Left lung (tissue), 10 donors: Measurements from ENCODE around the gene RHEX. TPM values are rescaled to one million over a fixed set of nuclear protein-coding genes. Genes with fewer than 3 reads are reported as not detected.
"Not testable (repeated sequence)": the region's sequence is repeated elsewhere in the genome, so short reads cannot be mapped to it uniquely, and the experiment has no call there.

ENCODE experiments used
- ATAC-seq: fragments of 200-7000 bp; cut with Tn5 transposase; one replicate; pipeline ENCODE4 v1.9.1; 2020; ENCODE audit warnings: moderate library complexity
- DNase-seq, 4 donors: peaks; one replicate each; pipeline ENCODE4 v3.0.0-alpha.2; 2013 to 2020
- H3K27ac ChIP-seq, 2 donors: fragments of 200-600 bp; sonication (generic) in 1 of 2; one replicate each; pipeline versions ENCODE4 v1.5.0 to v1.8.0; 2020 to 2021
- H3K27me3 ChIP-seq, 2 donors: fragments of 200-600 bp; sonication (generic) in 1 of 2; one replicate each; pipeline versions ENCODE4 v1.5.0 to v1.8.0; 2020 to 2021
- H3K36me3 ChIP-seq, 2 donors: fragments of 200-600 bp; sonication (generic) in 1 of 2; one replicate each; pipeline versions ENCODE4 v1.5.0 to v1.8.0; 2020 to 2021
- H3K4me1 ChIP-seq, 2 donors: fragments of 200-600 bp; one replicate each; pipeline ENCODE4 v1.8.0; 2021
- H3K4me3 ChIP-seq, 2 donors: fragments of 200-600 bp; sonication (generic) in 1 of 2; one replicate each; pipeline versions ENCODE4 v1.5.0 to v1.8.0; 2020 to 2021; ENCODE audit warnings: mild to moderate bottlenecking in 1 of 2
- H3K9me3 ChIP-seq, 2 donors: fragments of 200-600 bp; sonication (generic) in 1 of 2; one replicate each; pipeline versions ENCODE4 v1.5.0 to v1.8.0; 2020 to 2021
- intact Hi-C, 2 donors: fragments of 100-400 bp; cut with DNase I; formaldehyde crosslinking; loops; one replicate each; pipeline versions ENCODE4 v1.11.2 to v1.14.2; 2022
- polyA plus RNA-seq, 6 donors: library from polyadenylated mRNA; unstranded; fragments of 120-200 nt; gene quantifications; one replicate each; pipeline ENCODE4 v1.2.1, GENCODE V29; 2013; ENCODE audit not compliant: insufficient read length in 6 of 6
- total RNA-seq, 2 donors: library from RNA; stranded (reverse); fragmentation: NEBNext Ultra II Directional; extraction: Animal tissue kit (Norgen Biotek cat#: 25700); gene quantifications; one replicate each; pipeline ENCODE4 v1.2.1, GENCODE V29; 2021
- TF ChIP-seq, protein P1 (sequence below), 2 donors: fragments of 200-600 bp; sonication (generic) in 1 of 2; IDR thresholded peaks; one replicate each; pipeline versions ENCODE4 v1.5.0 to v1.8.0; 2021; ENCODE audit warnings: antibody characterized with exemption in 2 of 2
- donor health status: DM: no; HTN: yes; CAD: no.
- donor health status: DM: no; HTN: no; CAD: no.

Gene RHEX
- total and polyA plus RNA-seq, 8 donors, result 0.18 to 2.4 (median 0.32) TPM; not detected in 1

DNA sequence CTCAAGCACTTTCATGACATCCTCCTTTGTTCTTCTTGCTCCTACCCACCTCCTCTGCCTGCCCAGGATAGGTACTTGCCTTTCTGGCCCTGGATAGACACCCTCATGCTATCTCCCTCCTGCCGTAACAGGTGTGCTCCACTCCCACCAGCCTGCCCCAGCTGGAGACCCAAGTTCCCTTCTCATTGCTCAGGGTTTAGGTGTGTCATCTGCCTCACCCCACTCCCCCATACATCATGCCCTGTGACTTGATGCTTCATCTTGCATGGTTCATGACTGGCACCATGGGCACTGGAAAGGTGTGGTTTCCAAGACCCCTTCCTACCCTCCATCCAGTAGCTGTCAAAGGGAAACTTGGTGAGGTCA, 5.9 kb downstream of the RHEX start:
- H3K4me1 ChIP-seq, result no peaks in the 10 kb centered on the region
- no peak for ATAC-seq
- no peaks in the 10 kb centered on the region for H3K27me3 ChIP-seq
- no peaks in the 10 kb centered on the region for H3K9me3 ChIP-seq
- TF ChIP-seq, protein P1, sequence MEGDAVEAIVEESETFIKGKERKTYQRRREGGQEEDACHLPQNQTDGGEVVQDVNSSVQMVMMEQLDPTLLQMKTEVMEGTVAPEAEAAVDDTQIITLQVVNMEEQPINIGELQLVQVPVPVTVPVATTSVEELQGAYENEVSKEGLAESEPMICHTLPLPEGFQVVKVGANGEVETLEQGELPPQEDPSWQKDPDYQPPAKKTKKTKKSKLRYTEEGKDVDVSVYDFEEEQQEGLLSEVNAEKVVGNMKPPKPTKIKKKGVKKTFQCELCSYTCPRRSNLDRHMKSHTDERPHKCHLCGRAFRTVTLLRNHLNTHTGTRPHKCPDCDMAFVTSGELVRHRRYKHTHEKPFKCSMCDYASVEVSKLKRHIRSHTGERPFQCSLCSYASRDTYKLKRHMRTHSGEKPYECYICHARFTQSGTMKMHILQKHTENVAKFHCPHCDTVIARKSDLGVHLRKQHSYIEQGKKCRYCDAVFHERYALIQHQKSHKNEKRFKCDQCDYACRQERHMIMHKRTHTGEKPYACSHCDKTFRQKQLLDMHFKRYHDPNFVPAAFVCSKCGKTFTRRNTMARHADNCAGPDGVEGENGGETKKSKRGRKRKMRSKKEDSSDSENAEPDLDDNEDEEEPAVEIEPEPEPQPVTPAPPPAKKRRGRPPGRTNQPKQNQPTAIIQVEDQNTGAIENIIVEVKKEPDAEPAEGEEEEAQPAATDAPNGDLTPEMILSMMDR (IDR thresholded peaks at IDR 0.05), result no peak
- no peak for DNase-seq
- H3K36me3 ChIP-seq, result no peaks in the 10 kb centered on the region
- H3K4me3 ChIP-seq, result no peak overlapping the region
- intact Hi-C loops, result no loop called here
- H3K27ac ChIP-seq, result no peak overlapping the region

DNA sequence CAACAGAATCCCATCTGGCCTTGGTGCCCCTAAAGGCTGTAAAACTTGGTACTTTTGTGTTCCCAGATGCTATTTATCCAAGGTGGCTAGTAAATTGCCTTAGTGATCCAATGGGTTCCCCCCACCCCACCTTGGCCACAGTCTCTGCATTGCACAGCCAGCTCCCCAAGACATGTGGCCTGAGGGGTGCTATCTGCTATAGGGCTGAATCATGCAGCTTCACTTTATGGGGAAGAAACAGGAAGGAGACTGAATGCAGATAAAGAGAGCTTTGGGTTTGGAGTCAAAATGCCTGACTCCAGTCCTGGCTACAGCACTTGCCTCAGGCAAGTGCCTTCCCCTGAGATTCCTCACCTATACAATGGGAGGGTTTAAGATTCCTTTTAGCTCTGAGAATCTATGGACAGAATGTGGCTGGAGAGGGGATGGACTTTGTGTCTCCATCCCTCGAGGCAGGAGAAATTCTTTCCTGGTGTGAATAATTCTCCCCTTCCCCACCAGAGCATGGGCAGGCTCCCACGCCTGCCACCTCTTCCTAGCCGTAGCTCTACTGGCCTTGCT, 6.5 kb downstream of the RHEX start:
- no peak overlapping the region for H3K27ac ChIP-seq
- H3K4me1 ChIP-seq, result no peaks in the 10 kb centered on the region
- H3K27me3 ChIP-seq, result no peaks in the 10 kb centered on the region
- ATAC-seq (no peak), DNase-seq (no peak)
- no peaks in the 10 kb centered on the region for H3K36me3 ChIP-seq
- H3K4me3 ChIP-seq, result no peak overlapping the region
- TF ChIP-seq, protein P1 (IDR thresholded peaks at IDR 0.05), result no peak
- intact Hi-C loops, result no loop called here
- no peaks in the 10 kb centered on the region for H3K9me3 ChIP-seq

DNA sequence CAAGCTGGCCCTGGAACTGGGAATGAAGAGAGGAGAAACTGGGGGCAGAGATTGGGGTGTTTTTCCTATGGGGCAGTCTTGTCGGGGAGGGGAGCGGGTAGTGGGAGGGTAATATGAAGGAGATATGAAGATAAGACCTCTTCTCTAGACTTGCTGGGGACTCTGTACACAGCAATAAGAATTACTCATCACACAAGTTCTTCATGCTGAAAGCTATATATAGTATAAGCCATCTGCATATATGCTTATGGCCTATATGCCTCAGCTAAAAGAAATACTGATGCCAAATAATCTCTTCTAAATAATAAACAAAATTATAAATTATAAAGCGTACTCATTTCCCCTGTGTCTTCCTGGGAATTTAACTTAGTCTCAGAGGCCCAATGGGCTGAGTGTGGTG, 7.9 kb downstream of the RHEX start:
- Histone ChIP-seq H3K4me3 (no peak overlapping the region), H3K9me3 (no peaks in the 10 kb centered on the region), H3K36me3 (no peaks in the 10 kb centered on the region), H3K27me3 (no peaks in the 10 kb centered on the region), H3K27ac (no peak overlapping the region), H3K4me1 (no peaks in the 10 kb centered on the region)
- intact Hi-C loops, result no loop called here
- ATAC-seq, result no peak
- no peak for DNase-seq
- TF ChIP-seq, protein P1 (IDR thresholded peaks at IDR 0.05), result no peak

DNA sequence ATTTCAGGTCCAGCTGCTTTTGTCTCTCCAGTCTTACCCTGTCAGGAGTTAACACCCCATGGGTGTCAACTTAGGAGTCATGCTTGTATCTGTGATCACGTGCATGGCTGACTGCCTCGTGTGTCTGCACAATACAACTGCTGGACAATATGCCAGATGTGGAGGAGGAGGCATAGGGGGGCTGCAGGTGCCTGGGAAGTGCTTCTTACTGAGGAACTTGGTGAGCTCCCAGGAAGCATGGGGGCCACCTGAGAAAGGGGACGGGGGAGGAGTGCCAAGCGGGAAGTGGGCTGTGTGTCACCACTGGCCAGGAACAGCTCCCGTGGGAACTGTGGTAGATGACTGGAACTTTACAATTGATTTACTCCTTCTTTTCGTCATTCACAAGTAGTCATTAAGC, 9.5 kb downstream of the RHEX start:
- Histone ChIP-seq H3K27ac (no peak overlapping the region), H3K36me3 (no peaks in the 10 kb centered on the region), H3K9me3 (no peaks in the 10 kb centered on the region), H3K4me1 (peaks cover 0 to 10% of the 10 kb centered on the region in 2 donors), H3K27me3 (no peaks in the 10 kb centered on the region), H3K4me3 (no peak overlapping the region)
- DNase-seq, result no peak
- no peak for ATAC-seq
- intact Hi-C loops, result no loop called here
- TF ChIP-seq, protein P1 (IDR thresholded peaks at IDR 0.05), result no peak

DNA sequence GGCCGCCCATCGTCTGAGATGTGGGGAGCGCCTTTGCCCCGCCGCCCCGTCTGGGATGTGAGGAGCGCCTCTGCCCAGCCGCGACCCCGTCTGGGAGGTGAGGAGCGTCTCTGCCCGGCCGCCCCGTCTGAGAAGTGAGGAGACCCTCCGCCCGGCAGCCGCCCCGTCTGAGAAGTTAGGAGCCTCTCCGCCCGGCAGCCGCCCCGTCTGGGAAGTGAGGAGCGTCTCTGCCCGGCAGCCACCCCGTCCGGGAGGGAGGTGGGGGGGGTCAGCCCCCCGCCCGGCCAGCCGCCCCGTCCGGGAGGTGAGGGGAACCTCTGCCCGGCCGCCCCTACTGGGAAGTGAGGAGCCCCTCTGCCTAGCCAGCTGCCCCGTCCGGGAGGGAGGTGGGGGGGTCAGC, 11.0 kb downstream of the RHEX start:
- intact Hi-C loops, H3K36me3 ChIP-seq, H3K27ac ChIP-seq, H3K9me3 ChIP-seq, H3K27me3 ChIP-seq, ATAC-seq, H3K4me3 ChIP-seq, DNase-seq: not testable (repeated sequence)
- peaks cover 0 to 15% of the 10 kb centered on the region in 2 donors for H3K4me1 ChIP-seq

DNA sequence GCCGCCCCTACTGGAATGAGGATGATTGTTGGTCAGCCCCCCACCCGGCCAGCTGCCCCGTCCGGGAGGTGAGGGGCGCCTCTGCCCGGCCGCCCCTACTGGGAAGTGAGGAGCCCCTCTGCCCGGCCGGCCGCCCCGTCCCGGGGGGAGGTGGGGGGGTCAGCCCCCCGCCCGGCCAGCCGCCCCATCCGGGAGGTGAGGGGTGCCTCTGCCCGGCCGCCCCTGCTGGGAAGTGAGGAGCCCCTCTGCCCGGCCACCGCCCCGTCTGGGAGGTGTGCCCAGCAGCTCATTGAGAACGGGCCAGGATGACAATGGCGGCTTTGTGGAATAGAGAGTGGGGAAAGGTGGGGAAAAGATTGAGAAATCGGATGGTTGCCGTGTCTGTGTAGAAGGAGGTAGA, 11.5 kb downstream of the RHEX start:
- ATAC-seq, H3K4me3 ChIP-seq, DNase-seq, H3K27me3 ChIP-seq, H3K36me3 ChIP-seq, H3K27ac ChIP-seq, intact Hi-C loops, H3K9me3 ChIP-seq: not testable (repeated sequence)
- peaks cover 0 to 15% of the 10 kb centered on the region in 2 donors for H3K4me1 ChIP-seq
